ENCODE results near the gene HRCT1.
"Not testable (repeated sequence)": the region's sequence is repeated elsewhere in the genome, so short reads cannot be mapped to it uniquely, and the experiment has no call there.

Gene HRCT1

GRCh38 chr9:35897376-35898099 is 8.5 kb upstream of the HRCT1 start:
- DNase-seq: not testable (repeated sequence)

DNA sequence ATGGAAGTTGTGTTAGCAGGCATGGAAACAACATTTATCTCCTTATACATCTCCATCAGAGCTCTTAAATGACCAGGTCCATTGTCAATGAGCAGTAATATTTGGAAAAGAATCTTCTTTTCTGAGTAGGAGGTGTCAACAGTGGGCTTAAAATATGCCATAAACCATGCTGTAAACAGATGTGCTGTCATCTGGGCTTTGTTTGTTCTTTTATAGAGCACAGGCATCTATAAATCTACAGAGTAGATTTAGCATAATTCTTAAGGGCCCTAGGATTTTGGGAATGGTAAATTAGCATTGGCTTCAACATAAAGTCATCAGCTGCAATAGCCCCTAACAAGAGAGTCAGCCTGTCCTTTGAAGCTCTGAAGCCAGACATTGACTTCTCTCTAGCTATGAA is 7.7 kb upstream of the HRCT1 start:
- no peak for DNase-seq

GRCh38 chr9:35899021-35899420 is 7.0 kb upstream of the HRCT1 start:
- DNase-seq: no peak

GRCh38 chr9:35903049-35903448 is 3.0 kb upstream of the HRCT1 start:
- DNase-seq: no peak

GRCh38 chr9:35904338-35904737 is 1.7 kb upstream of the HRCT1 start:
- no peak for DNase-seq

GRCh38 chr9:35905051-35905781 is 786 bp upstream of the HRCT1 start:
- DNase-seq: no peak

DNA sequence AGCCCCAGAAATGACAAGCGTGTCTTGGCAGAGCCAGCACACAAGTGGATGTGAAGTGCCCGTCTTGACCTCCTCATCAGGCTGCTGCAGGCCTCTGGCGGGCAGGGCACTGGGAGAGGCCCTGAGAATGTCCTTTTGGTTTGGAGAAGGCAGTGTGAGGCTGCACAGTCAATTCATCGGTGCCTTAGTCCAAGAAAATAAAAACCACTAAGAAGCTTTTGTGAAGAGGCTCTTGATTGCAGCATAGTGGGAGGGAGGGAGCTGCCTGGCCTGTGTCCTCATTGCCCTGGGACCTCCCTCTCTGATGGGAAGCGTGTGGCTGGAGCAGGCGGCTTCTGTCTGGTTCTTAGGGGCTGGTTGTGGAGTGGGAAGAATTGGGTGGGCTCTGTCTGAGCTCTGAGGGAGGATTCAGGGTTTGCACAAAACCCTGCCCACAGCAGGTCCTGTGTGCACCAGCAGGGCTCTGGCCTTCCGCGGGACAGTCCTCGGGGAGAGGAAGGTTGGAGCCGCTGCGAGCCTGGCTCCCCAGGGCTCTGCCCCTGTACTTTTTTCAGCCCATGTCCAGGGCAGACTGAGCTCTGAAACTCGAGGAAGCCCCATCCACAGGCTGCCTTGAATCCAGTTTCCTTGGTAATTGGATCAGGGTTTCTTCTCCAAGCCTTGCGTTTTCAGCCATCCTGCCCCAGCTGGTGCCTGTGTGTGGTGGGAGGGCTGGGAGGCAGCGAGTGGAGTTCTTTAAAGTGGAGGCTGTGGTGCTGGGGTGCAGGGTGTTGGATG is 1.1 kb downstream of the HRCT1 start:
- DNase-seq: no peak

- no peak for DNase-seq
Measured at GRCh38 chr9:35907711-35908503, 1.9 kb downstream of the HRCT1 start.

DNA sequence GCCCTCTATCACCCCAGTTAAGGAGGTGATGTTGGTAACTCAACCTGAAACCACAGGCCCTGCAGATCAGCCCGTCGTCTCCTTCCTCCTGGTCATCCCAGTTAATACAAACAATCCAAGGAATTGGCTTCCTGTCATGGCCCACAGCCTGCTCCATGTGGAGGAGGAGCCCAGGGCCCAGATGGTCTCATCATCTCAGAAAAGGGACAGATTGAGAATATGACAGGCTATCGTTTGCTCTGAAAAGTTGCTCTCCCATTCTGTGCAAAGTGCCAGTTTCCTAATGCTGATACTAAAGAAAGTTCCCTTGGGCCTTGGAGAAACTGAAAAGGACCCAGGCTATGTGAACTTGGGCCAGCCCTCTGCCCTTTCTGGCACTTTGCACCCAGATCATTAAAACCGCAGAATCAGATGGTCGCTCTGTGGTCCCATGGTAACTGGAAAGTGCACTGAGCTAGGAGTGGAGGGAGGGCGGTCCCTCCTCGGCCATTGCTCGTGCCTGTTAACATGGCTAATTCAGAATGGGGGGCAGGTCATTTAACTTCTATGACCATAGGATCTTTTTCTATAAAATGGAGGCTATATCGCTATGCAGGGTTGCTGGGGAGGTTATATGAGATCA is 2.6 kb downstream of the HRCT1 start:
- DNase-seq: no peak

DNA sequence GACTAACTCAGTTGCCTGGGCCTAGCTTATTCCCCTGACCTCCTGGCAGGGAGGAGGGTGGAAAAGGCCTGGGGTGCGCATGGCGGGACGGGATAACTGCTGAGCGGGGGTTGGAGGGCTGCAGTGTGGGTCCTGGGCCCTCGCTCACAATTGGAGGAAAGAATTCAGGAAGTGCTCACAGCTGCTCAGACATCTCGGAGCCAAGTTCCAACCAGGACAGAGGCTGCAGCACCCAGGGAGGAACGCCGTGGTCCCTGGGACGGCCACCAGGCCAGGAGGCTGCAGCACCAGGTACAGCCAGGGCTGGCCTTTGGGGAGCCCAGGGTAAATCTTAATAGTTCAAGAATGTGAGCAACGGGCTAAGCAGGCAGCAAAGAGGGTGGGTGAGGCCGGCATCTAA is 3.3 kb downstream of the HRCT1 start, which contains the start of gene SPAAR:
TSS of gene SPAAR (plus strand) at position 217 of the 400 bp plus-strand sequence. CDS start 974 bp downstream, outside the sequence.
- DNase-seq: no peak

GRCh38 chr9:35909687-35910612 is 3.9 kb downstream of the HRCT1 start:
- no peak for DNase-seq

DNA sequence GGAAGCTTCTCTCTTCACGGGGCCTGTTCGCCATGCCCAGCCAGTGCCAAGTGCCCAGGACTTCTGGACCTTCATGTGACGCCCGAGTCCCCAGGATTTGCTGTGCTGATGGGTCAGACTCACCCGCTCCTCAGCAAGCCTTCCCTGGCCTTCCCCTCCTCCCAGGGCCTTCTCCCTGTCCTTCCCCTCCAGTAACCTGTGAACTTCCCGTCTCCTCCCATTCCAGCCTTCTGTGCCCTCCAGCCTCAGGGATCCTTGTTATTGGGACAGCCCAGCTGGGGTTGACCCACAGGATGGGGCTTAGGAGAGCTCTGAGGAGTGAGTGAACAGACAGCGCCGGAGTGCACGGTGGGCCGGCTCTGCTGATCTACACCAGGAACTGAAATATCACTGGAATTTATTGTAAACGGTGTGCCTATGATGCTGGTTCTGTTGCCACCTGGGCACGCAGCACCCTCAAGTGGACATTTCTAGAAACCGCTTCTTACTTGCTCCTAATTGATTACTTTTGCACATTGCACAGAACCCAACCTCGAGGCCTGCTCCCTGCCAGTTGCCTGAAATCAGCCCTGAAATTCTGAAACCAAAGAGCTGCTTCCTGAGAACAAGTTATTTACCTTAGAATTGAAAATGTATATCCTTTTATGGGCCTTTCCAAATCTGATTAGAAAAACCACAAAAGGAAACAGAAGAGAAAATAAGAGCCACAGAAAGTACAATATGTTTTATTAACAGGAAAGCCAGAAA is 4.8 kb downstream of the HRCT1 start:
- no peak for DNase-seq

DNA sequence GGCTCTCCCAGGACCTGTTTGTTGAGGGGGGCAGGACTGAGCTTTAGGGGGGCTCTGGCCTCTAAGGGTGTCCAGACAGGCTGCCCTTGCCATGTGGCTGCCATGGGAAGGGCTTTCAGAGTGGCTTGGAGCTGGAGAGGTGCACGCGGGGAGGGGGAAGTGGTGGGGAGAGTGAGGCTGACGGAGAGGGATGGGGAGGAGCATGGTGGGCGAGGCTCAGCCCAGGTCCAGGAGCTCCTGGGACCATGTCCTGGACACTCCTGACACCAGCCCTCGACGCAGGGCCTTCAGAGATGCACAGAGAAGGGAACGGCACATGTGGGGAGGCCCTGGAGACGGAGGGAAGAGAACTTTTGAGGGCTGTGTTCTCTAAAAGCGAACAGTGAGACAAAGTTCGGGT is 5.7 kb downstream of the HRCT1 start:
- no peak for DNase-seq

- no peak for DNase-seq
Measured at GRCh38 chr9:35912791-35913400, 6.9 kb downstream of the HRCT1 start.

- not testable (repeated sequence) for DNase-seq
Measured at GRCh38 chr9:35913429-35913828, 7.4 kb downstream of the HRCT1 start.

DNA sequence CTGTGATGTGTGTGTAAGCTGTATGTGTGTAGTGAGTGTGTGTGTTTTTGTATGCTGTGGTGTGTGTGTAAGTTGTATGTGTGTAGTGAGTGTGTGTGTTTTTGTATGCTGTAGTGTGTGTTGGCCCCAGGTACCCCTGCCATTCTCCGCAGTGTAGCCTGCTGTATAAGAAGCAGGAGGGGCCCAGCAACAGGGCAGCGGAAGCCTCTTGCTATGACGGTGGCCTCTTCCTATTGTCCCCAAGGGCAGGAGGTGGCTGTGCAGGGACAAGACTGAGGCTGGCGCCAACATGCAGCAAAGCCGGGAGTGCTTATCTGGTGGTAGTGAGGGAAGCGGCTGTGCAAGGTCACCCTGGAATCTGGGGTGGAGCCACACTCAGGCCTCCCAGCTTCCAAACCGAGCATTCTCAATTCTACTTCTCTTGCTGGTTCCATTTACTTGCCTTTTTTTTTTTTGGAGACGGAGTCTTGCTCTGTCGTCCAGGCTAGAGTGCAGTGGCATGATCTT is 8.4 kb downstream of the HRCT1 start:
- no peak for DNase-seq

- no peak for DNase-seq
Measured at GRCh38 chr9:35915681-35916294, 9.8 kb downstream of the HRCT1 start.

- no peak for DNase-seq
Measured at GRCh38 chr9:35917261-35917660, 11.3 kb downstream of the HRCT1 start.

DNA sequence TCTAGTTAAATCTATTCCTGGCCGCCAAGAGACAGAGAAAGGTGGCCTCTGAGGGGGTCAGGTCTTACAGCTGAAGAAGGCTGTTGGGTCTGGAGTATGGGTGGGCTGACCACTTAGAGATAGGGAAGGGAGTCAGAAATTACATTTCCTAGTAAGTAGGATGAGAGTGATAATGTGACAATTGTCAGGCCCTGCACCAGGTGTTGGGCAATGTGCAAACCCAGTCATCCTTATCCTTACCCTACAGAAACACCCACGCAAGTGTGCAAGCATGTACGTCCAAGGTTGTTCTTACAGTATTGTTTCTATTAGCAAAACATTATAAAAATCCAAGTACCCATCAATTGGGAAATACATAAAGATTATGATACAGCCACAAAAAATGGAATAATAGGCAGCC is 12.8 kb downstream of the HRCT1 start:
- no peak for DNase-seq
